SU-DHL-6 (cell line): ENCODE data around the gene KPNA2.

Experiments used
- H2AFZ ChIP-seq: fragments of 200-600 bp; sonication (generic); 2 replicates; pipeline ENCODE4 v1.6.1; 2014; ENCODE audit warnings: low read depth, mild to moderate bottlenecking, moderate library complexity, mixed read lengths, antibody characterized with exemption, low read length; ENCODE audit not compliant: severe bottlenecking
- H3F3A ChIP-seq: fragments of 200-600 bp; shearing (Covaris generic); 2 replicates; pipeline ENCODE4 v1.6.0; 2016; ENCODE audit warnings: antibody characterized with exemption, mild to moderate bottlenecking; ENCODE audit not compliant: insufficient read depth
- H3K27ac ChIP-seq: fragments of 200-600 bp; sonication (generic); 2 replicates; pipeline ENCODE4 v1.5.1; 2016; ENCODE audit warnings: low read depth, mild to moderate bottlenecking, low read length, moderate library complexity, mixed read lengths
- H3K27me3 ChIP-seq: fragments of 200-600 bp; sonication (generic), shearing (Covaris generic); 2 replicates; pipeline ENCODE4 v1.6.0; 2014; ENCODE audit warnings: mild to moderate bottlenecking, low read length
- H3K36me3 ChIP-seq: fragments of 200-600 bp; sonication (generic); 2 replicates; pipeline ENCODE4 v1.6.1; 2014; ENCODE audit warnings: mild to moderate bottlenecking, low read length, mixed read lengths
- H3K4me2 ChIP-seq: fragments of 300-600, 200-600 bp; shearing (Covaris generic), sonication (generic); 2 replicates; pipeline ENCODE4 v1.6.0; 2014; ENCODE audit warnings: low read length, low read depth, mild to moderate bottlenecking; ENCODE audit not compliant: poor library complexity, severe bottlenecking
- H3K4me3 ChIP-seq: fragments of 200-600 bp; sonication (generic); 2 replicates; pipeline ENCODE4 v1.5.1; 2014; ENCODE audit warnings: antibody characterized with exemption, low read length, mild to moderate bottlenecking, mixed read lengths; ENCODE audit not compliant: insufficient read depth, poor library complexity, severe bottlenecking
- H3K79me2 ChIP-seq: fragments of 200-600 bp; sonication (generic); 2 replicates; pipeline ENCODE4 v1.6.1; 2014; ENCODE audit warnings: mild to moderate bottlenecking, low read length, moderate library complexity; ENCODE audit not compliant: insufficient read depth
- H3K9ac ChIP-seq: fragments of 200-600 bp; sonication (generic); 2 replicates; pipeline ENCODE4 v1.7.0; 2014; ENCODE audit warnings: mild to moderate bottlenecking, low read length
- H3K9me2 ChIP-seq: fragments of 200-600 bp; sonication (generic); replicated peaks from 2 replicates; pipeline ENCODE4 v1.6.1; 2014; ENCODE audit warnings: low read length; ENCODE audit not compliant: insufficient read depth
- H3K9me3 ChIP-seq: fragments of 200-600 bp; sonication (generic); 2 replicates; pipeline ENCODE4 v1.6.1; 2014; ENCODE audit warnings: low read length, mixed read lengths; ENCODE audit not compliant: insufficient read depth
- H4K20me1 ChIP-seq: fragments of 200-600 bp; sonication (generic); 2 replicates; pipeline ENCODE4 v1.6.1; 2014; ENCODE audit warnings: low read depth, mild to moderate bottlenecking, antibody characterized with exemption, low read length, moderate library complexity, mixed read lengths
- EZH2phosphoT487 ChIP-seq: fragments of 200-600 bp; sonication (generic), shearing (Covaris generic); conservative IDR thresholded peaks from 2 replicates; pipeline ENCODE4 v1.6.1; 2018; ENCODE audit warnings: mild to moderate bottlenecking, antibody characterized with exemption, low read length, moderate library complexity, mixed read lengths
- TF ChIP-seq, protein P1 (sequence below): fragments of 200-600 bp; sonication (generic); IDR thresholded peaks from one replicate; pipeline ENCODE4 v1.5.1; 2017; ENCODE audit warnings: antibody characterized with exemption, mild to moderate bottlenecking, low read length, moderate library complexity; ENCODE audit not compliant: insufficient read depth, poor library complexity, severe bottlenecking

The KPNA2 gene

GRCh38 chr17:68011199-68011665 is 24.3 kb upstream of the KPNA2 start:
- Histone ChIP-seq H3F3A (no peaks in the 10 kb centered on the region), H3K27me3 (no peaks in the 10 kb centered on the region), H3K9me2 (no peaks in the 10 kb centered on the region), H3K9me3 (no peaks in the 10 kb centered on the region), H2AFZ (peak overlapping the region; percentile 97), H3K36me3 (no peaks in the 10 kb centered on the region), H4K20me1 (no peaks in the 10 kb centered on the region), H3K27ac (no peak overlapping the region), H3K4me3 (peak overlapping the region; percentile 44), H3K79me2 (no peaks in the 10 kb centered on the region), H3K4me2 (peak overlapping the region; percentile 59), H3K9ac (peak overlapping the region; percentile 49)
- TF ChIP-seq, protein P1, sequence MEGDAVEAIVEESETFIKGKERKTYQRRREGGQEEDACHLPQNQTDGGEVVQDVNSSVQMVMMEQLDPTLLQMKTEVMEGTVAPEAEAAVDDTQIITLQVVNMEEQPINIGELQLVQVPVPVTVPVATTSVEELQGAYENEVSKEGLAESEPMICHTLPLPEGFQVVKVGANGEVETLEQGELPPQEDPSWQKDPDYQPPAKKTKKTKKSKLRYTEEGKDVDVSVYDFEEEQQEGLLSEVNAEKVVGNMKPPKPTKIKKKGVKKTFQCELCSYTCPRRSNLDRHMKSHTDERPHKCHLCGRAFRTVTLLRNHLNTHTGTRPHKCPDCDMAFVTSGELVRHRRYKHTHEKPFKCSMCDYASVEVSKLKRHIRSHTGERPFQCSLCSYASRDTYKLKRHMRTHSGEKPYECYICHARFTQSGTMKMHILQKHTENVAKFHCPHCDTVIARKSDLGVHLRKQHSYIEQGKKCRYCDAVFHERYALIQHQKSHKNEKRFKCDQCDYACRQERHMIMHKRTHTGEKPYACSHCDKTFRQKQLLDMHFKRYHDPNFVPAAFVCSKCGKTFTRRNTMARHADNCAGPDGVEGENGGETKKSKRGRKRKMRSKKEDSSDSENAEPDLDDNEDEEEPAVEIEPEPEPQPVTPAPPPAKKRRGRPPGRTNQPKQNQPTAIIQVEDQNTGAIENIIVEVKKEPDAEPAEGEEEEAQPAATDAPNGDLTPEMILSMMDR = peak; percentile 79
- no peak for TF ChIP-seq EZH2phosphoT487

GRCh38 chr17:68013385-68013784 is 22.1 kb upstream of the KPNA2 start:
- Histone ChIP-seq H3K4me3 (no peak overlapping the region), H4K20me1 (no peaks in the 10 kb centered on the region), H3K9me3 (no peaks in the 10 kb centered on the region), H3K36me3 (no peaks in the 10 kb centered on the region), H3K4me2 (no peak overlapping the region), H2AFZ (no peak overlapping the region), H3F3A (no peaks in the 10 kb centered on the region), H3K27me3 (no peaks in the 10 kb centered on the region), H3K9ac (no peak overlapping the region), H3K79me2 (no peaks in the 10 kb centered on the region), H3K27ac (no peak overlapping the region), H3K9me2 (no peaks in the 10 kb centered on the region)
- TF ChIP-seq, protein P1 = no peak
- no peak for TF ChIP-seq EZH2phosphoT487

DNA sequence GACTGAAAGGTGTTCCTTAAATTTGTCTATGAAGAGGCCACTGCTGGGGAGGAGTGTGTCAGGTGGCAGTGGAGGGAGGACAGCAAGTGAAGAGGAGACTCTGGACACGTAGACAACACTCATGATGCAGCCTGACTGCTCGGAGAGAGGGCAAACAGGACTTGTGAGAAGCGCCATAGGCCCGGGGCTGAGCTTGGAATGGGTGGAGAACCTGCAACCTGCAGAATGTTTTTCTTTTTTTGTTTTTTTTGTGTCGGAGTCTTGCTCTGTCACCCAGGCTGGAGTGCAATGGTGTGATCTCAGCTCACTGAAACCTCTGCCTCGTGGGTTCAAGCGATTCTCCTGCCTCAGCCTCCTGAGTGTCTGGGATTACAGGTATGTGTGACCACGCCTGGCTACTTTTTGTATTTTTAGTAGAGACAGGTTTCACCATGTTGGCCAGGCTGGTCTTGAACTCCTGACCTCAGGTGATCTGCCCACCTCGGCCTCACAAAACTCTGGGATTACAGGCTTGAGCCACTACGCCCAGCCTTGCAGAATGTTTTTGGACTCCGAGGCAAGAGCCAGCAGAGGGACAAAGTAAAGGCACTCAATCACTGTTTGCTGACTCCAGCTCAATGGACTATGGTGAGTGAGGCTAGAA is 20.3 kb upstream of the KPNA2 start:
- no peaks in the 10 kb centered on the region for H3K27me3 ChIP-seq
- no peak overlapping the region for H3K4me2 ChIP-seq
- H2AFZ ChIP-seq = no peak overlapping the region
- H3K9ac ChIP-seq = no peak overlapping the region
- H3K79me2 ChIP-seq = no peaks in the 10 kb centered on the region
- H3K27ac ChIP-seq = no peak overlapping the region
- no peaks in the 10 kb centered on the region for H3K9me2 ChIP-seq
- H3K4me3 ChIP-seq = no peak overlapping the region
- H4K20me1 ChIP-seq = no peaks in the 10 kb centered on the region
- no peak for TF ChIP-seq EZH2phosphoT487
- TF ChIP-seq, protein P1 = no peak
- H3K9me3 ChIP-seq = no peaks in the 10 kb centered on the region
- no peaks in the 10 kb centered on the region for H3K36me3 ChIP-seq
- 0 out of 2 replicates have a peak, but pooled peaks cover 3% of the 10 kb centered on the region for H3F3A ChIP-seq
